SHP77 (cell line): ENCODE data around the gene EIF2AK3.

Source experiments
- DNase-seq, 2 experiments: peaks; one replicate each; lab custom pipeline; 2025; lab: John Stamatoyannopoulos, UW

The EIF2AK3 gene

DNA sequence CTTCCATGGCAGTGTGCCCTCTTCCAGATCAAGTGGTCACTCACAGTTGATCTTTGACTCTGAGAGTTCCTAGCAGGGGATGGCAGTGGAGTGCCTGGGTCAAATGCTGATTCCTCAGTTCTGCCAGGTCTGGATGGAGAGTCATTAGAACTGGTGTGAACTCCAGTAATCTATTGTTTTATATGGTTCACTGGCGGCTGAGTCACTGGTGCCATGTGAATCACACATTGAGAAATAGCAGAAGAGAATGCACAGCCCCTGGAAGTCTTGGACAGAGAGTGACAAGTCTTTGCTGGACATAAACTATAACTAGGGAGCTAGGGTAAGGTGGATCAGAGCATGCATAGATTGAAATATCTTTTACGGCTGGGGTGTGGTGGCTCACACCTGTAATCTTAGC, 86.9 kb downstream of the EIF2AK3 start:
- DNase-seq, result no peak

DNA sequence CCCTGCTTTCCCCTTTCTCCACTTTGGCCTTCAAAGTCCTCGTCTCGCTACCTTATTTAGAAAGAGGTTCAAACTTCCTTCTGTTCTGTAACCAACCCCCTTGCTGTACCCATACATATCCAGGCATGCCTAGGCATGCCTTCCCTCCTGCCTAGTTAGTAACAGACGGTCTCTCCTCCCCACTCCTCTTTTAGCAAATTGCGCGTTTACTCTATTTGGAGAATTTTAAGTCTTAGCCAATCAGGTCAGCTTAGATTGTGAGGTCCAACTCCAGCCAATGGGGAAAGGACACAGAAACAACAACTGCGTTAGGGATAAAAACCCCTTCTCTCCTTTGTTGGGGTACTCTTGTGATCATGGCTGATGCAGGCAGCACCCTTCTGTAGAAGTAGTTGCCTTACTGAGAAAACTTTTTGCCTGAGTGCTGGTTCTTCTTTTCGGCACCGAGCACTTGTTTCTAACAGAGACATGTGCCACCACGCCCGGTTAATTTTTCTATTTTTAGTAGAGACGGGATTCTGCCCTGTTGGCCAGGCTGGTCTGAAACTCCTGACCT, 88.8 kb downstream of the EIF2AK3 start:
- DNase-seq, result no peak

DNA sequence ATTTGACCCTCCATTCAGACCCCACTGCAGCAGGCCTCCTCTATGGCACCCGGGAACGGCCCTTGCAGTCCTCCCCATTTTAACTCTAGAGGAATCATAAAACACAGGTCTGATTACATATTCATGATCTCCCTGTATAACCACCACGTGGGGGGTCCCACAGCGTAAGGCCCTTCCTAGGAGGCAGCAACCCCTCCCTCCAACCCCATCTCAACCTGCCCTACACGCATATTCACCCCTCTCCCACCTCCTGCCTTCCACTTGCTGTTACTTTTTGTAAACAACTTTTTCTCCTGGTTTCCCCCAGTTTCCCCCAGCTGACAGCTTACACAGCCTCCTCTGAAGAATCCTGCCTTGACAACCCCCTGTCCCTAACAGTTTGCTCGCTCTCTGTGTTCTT, 89.6 kb downstream of the EIF2AK3 start:
- no peak for DNase-seq

DNA sequence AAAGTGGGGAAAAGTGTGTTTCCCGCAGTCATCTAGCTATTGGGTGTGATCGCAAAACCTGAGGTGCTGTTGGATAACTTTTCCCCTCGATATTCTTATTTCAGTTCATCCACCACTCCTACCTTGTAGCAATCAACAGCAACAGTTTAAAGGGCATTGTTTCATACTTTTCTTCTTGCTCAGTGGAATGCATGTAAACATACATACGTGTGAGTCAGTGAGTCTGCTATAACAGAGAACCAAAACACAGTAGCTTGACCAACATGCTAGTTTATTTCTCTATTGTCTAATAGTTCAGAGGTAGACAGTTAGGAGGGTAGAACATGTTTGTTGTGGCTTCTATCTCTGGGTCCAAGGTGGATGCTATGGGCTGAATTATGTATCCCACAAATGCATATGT, 97.2 kb downstream of the EIF2AK3 start:
- DNase-seq, result no peak

DNA sequence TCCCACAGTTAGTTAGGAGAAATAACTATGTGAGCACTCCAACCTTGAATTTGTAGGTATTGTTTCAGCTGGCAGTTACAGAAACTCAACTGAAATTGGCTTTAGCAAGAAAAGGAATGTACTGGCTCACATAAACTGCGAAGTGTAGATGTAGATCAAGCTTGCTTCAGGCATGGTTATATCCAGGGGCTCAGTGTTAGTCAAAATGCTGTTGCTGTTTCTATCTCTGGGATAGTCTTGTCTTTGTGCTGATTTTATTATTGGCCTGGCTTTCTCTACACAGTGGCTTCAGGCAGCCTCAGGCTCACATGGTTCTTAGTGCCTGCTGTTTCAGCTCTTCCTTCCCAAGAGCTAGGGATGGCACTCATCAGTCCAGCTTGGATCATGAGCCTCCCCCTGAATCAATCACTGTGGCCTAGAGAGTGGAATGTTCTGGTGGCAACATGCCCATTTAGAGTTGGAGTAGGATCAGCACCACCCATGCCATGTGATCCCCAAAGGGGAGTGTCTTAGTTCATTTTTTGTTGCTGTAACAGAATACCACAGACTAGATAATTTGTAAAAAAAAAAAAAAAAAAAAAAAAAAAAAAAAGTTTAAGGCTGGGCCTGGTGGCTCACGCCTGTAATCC, 105.7 kb downstream of the EIF2AK3 start:
- no peak for DNase-seq

DNA sequence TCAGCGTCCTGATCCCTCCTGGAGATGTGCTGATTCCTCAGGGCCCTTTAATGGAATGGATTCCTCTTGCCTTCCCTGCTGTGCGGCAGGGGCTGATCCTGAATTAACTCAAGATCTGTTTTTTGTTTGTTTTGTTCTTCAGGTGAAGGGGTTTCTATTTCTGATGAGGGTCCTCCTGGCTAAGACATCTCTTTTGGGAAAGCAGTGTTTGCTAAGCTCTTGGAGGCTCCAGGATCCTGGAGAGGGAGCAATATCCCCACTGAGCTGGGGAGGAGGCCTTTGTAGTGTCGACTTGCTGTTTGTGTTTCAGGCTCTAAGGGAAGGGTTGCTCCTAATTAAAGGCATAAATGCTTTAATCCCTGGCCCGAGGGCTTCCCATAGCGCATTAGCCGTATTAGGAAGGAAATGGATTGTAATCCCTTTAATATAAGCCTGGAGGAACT, 109.5 kb downstream of the EIF2AK3 start:
- DNase-seq, result no peak
